SH-SY5Y (cell line): ENCODE results near the gene LMCD1.

Source experiments
- GATA2 ChIP-seq: IDR thresholded peaks from 2 replicates; pipeline ENCODE4 v1.6.1; 2011; ENCODE audit warnings: mild to moderate bottlenecking, low read depth, low read length
- GATA3 ChIP-seq: IDR thresholded peaks from 2 replicates; pipeline ENCODE4 v1.6.1; 2011; ENCODE audit warnings: low read depth, mild to moderate bottlenecking, low read length, moderate library complexity

- TF ChIP-seq GATA3: no peak
- TF ChIP-seq GATA2: no peak
These were observed 94.9 kb downstream of the LMCD1 start for GRCh38 chr3:8596321-8597218.
